H1 (cell line): Measurements from ENCODE around the gene IL24. TPM values are rescaled to one million over a fixed set of nuclear protein-coding genes. Genes with fewer than 3 reads are reported as not detected.

Source experiments
- CTBP2 ChIP-seq: IDR thresholded peaks from 2 replicates; pipeline ENCODE4 v1.7.0; 2011; ENCODE audit warnings: borderline replicate concordance, mild to moderate bottlenecking, moderate library complexity, mixed read lengths, low read length; ENCODE audit not compliant: insufficient read depth, insufficient read length
- GABPA ChIP-seq: IDR thresholded peaks from 2 replicates; pipeline ENCODE4 v1.6.1; 2011; ENCODE audit warnings: mild to moderate bottlenecking, low read length, moderate library complexity, borderline replicate concordance; ENCODE audit not compliant: insufficient read depth
- RXRA ChIP-seq: IDR thresholded peaks from 2 replicates; pipeline ENCODE4 v1.6.1; 2011; ENCODE audit warnings: low read depth, mild to moderate bottlenecking, low read length, moderate library complexity; ENCODE audit not compliant: insufficient read depth
- SRF ChIP-seq: IDR thresholded peaks from 2 replicates; pipeline ENCODE4 v1.6.1; 2011; ENCODE audit warnings: mild to moderate bottlenecking, low read depth, low read length, moderate library complexity
- YY1 ChIP-seq: IDR thresholded peaks from 2 replicates; pipeline ENCODE4 v1.6.1; 2011; ENCODE audit warnings: low read depth, mild to moderate bottlenecking, low read length
- polyA plus RNA-seq, 7 experiments: library from polyadenylated mRNA; depleted of rRNA in 3 of 7; stranded (reverse) in 5 of 7; unstranded in 2 of 7; fragments of >200 nt in 5 of 7; fragments of 200-250 nt in 2 of 7; gene quantifications; 1 replicate in 5 of 7; 2 replicates in 1 of 7; 4 replicates in 1 of 7; pipeline versions ENCODE4 v1.2.1 to v1.2.3, GENCODE V29; 2011 to 2013; ENCODE audit warnings: missing spikeins in 2 of 7, mixed read lengths in 2 of 7
- total RNA-seq: library from RNA; stranded (reverse); fragmentation: NEBNext Ultra II Directional; extraction: Animal tissue kit (Norgen Biotek cat#: 25700); gene quantifications from 2 replicates; pipeline ENCODE4 v1.2.1, GENCODE V29; 2021

The IL24 gene
- total and polyA plus RNA-seq, 2 of the 8 experiments (the other 6 are each of a cell fraction or from before 2014, with no cell fraction given), result not detected

DNA sequence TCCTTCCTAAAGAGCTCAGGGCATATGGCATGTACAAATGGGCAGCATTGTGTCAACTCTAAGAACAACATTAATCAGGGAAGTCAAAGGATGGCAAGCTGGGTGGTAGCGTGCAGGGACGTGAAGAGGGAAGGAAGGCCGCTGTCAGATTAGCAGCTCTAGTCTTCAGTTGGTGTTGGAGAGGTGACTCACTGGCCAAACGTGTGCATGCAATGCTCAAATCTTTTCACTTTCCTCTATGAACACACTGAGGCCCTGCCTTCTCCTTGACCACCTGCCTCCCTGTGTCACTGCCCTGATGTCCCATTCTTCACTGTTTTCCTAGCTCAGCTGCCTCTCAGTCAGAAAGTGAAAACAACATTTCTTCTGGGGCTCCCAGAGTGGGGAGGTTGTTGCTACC is 54.9 kb downstream of the IL24 start (continued):
- TF ChIP-seq RXRA, result no peak
- TF ChIP-seq SRF, result no peak
- TF ChIP-seq GABPA, result no peak
- no peak for TF ChIP-seq CTBP2
- no peak for TF ChIP-seq YY1
